Ishikawa (cell line): ENCODE data around the gene PAQR9.

Experiments
- CEBPB ChIP-seq: IDR thresholded peaks from 2 replicates; pipeline ENCODE4 v1.6.1; 2012
- CREB1 ChIP-seq: IDR thresholded peaks from 2 replicates; pipeline ENCODE4 v1.6.1; 2012; ENCODE audit warnings: low read depth
- EGR1 ChIP-seq: IDR thresholded peaks from 2 replicates; pipeline ENCODE4 v1.6.1; 2012
- EP300 ChIP-seq: IDR thresholded peaks from 2 replicates; pipeline ENCODE4 v1.6.1; 2012; ENCODE audit warnings: borderline replicate concordance
- FOXM1 ChIP-seq: IDR thresholded peaks from 2 replicates; pipeline ENCODE4 v1.6.1; 2012; ENCODE audit warnings: low read depth, borderline replicate concordance
- MAX ChIP-seq: IDR thresholded peaks from 2 replicates; pipeline ENCODE4 v1.6.1; 2012
- NFIC ChIP-seq: IDR thresholded peaks from 2 replicates; pipeline ENCODE4 v1.6.1; 2012
- RAD21 ChIP-seq: IDR thresholded peaks from 2 replicates; pipeline ENCODE4 v1.6.1; 2012; ENCODE audit warnings: low read depth
- REST ChIP-seq: IDR thresholded peaks from 2 replicates; pipeline ENCODE4 v1.6.1; 2012; ENCODE audit warnings: low read depth, mild to moderate bottlenecking
- TAF1 ChIP-seq: IDR thresholded peaks from 2 replicates; pipeline ENCODE4 v1.6.1; 2012; ENCODE audit warnings: low read depth, mild to moderate bottlenecking
- TCF12 ChIP-seq: IDR thresholded peaks from 2 replicates; pipeline ENCODE4 v1.6.1; 2012; ENCODE audit warnings: low read depth
- TEAD4 ChIP-seq: IDR thresholded peaks from 2 replicates; pipeline ENCODE4 v1.6.1; 2012
- USF1 ChIP-seq: IDR thresholded peaks from 2 replicates; pipeline ENCODE4 v1.6.1; 2012
- YY1 ChIP-seq: IDR thresholded peaks from 2 replicates; pipeline ENCODE4 v1.6.1; 2012; ENCODE audit warnings: low read depth
- ZBTB7A ChIP-seq: IDR thresholded peaks from 2 replicates; pipeline ENCODE4 v1.6.1; 2012; ENCODE audit warnings: low read depth

Gene PAQR9

GRCh38 chr3:142944342-142944741 lies 19.1 kb downstream of the PAQR9 start:
- TF ChIP-seq USF1 (no peak), MAX (no peak), EP300 (no peak), TEAD4 (no peak), TAF1 (no peak), REST (no peak), EGR1 (no peak), FOXM1 (no peak), CEBPB (no peak), RAD21 (no peak), CREB1 (no peak), ZBTB7A (no peak), NFIC (no peak), YY1 (no peak)

- TF ChIP-seq YY1, result no peak
- TF ChIP-seq NFIC, result no peak
- TF ChIP-seq EGR1, result no peak
- no peak for TF ChIP-seq FOXM1
- TF ChIP-seq CEBPB, result no peak
- no peak for TF ChIP-seq CREB1
- no peak for TF ChIP-seq MAX
- TF ChIP-seq REST, result no peak
- TF ChIP-seq TCF12, result no peak
- TF ChIP-seq TEAD4, result no peak
- no peak for TF ChIP-seq ZBTB7A
- TF ChIP-seq RAD21, result no peak
- TF ChIP-seq TAF1, result no peak
- TF ChIP-seq EP300, result no peak
- no peak for TF ChIP-seq USF1
These were observed 19.6 kb downstream of the PAQR9 start for GRCh38 chr3:142943870-142944269.

- TF ChIP-seq YY1 (no peak), EP300 (no peak), CREB1 (no peak), NFIC (no peak), USF1 (no peak), EGR1 (no peak), REST (no peak), TCF12 (no peak), RAD21 (no peak), TAF1 (no peak), CEBPB (no peak), MAX (no peak), FOXM1 (no peak), ZBTB7A (no peak), TEAD4 (no peak)
These were observed 20.1 kb downstream of the PAQR9 start for GRCh38 chr3:142943349-142943748.
